Measurements from ENCODE around the gene SYNPO2.

DNA sequence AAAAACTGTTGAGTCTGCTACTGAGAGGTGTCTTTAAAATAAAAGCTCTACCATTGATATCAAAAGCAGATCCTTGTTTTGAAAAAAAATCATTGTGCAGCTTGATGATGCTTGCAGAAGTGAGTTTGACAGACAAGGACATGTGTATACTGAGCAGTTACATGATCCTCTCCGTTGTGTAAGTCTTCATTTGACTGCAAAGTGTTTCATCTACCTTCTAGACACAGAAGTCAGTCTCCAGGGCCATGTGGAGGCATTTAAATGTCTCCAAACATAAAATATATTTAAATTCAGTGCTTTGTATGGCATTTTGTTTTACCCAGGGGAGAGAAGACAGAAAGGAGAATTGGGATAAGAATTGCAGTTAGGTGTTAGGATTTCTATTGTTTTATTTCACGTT is 139.2 kb downstream of the SYNPO2 start:
- TF ChIP-seq, protein P1, sequence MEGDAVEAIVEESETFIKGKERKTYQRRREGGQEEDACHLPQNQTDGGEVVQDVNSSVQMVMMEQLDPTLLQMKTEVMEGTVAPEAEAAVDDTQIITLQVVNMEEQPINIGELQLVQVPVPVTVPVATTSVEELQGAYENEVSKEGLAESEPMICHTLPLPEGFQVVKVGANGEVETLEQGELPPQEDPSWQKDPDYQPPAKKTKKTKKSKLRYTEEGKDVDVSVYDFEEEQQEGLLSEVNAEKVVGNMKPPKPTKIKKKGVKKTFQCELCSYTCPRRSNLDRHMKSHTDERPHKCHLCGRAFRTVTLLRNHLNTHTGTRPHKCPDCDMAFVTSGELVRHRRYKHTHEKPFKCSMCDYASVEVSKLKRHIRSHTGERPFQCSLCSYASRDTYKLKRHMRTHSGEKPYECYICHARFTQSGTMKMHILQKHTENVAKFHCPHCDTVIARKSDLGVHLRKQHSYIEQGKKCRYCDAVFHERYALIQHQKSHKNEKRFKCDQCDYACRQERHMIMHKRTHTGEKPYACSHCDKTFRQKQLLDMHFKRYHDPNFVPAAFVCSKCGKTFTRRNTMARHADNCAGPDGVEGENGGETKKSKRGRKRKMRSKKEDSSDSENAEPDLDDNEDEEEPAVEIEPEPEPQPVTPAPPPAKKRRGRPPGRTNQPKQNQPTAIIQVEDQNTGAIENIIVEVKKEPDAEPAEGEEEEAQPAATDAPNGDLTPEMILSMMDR (conservative IDR thresholded peaks at IDR 0.05; ENCODE audit: low read length) = no peak
- no peak for TF ChIP-seq EZH2phosphoT487 (IDR thresholded peaks at IDR 0.05; ENCODE audit: borderline replicate concordance)

All from Loucy (cell line).